GM03348 (cell line): Measurements from ENCODE around the gene MED12L.
"Not testable (repeated sequence)": the region's sequence is repeated elsewhere in the genome, so short reads cannot be mapped to it uniquely, and the experiment has no call there.

Experiments used
- DNase-seq: peaks from one replicate; pipeline ENCODE4 v3.0.0; 2012; ENCODE audit warnings: low spot score

The MED12L gene

DNA sequence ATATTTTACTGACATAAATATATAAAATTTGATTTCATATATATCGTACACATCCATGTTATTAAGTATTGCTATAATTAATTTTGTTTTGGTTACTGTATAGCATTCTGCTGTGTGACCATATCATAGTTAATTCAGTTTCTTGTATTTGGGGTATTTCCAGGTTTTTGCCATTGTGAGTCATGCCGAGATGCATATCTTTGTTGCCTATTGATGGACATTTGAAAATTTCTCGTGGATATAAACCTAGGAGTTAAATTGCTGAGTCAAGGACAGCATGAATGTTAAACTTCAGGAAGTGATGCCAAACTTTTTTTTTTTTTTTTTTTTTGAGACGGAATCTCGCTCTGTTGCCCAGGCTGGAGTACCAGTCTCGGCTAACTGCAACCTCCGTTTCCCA is 151.3 kb downstream of the MED12L start:
- DNase-seq = no peak

DNA sequence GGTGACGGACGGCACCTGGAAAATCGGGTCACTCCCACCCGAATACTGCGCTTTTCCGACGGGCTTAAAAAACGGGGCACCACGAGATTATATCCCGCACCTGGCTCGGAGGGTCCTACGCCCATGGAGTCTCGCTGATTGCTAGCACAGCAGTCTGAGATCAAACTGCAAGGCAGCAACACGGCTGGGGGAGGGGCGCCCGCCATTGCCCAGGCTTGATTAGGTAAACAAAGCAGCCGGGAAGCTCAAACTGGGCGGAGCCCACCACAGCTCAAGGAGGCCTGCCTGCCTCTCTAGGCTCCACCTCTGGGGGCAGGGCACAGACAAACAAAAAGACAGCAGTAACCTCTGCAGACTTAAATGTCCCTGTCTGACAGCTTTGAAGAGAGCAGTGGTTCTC is 156.5 kb downstream of the MED12L start:
- not testable (repeated sequence) for DNase-seq

GRCh38 chr3:151248772-151249337 is 163.4 kb downstream of the MED12L start:
- no peak for DNase-seq

DNA sequence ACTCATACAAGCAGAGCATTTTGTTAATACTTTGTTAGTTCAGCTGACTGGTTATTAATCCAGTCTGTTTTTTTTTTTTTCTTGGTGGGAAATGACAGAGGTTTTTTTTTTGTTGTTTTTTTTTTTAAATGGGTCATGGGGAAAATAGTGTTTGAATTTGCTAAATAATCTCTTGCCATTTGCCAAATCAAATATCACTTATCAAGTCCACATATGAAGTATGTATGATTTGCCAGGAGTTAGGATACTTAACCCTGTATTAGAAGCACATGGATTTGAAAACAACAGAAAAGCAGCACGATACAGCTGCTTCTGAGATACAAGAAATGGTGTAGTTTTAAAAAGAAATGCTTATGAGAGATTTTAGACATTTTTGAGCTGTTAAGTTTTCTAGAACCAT is 171.3 kb downstream of the MED12L start:
- no peak for DNase-seq

DNA sequence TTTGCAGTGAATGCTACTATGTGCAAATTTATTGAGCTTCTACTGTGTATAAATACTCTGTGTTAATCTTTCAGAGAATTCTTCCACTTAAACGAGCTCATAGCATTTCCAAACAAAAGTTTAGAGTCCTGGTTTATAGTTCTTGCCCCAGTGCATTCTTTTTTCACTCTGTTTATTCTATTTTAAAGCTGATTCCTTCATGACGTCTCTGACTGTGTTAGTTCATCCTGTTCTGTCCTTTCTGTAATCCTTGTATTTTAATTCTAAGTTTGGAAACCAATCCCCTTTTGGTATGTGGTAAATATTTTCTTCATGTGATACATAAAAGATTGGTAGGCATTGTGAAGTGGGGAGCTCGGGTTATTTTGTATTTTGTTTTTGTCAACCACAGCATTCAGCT is 174.2 kb downstream of the MED12L start:
- no peak for DNase-seq

DNA sequence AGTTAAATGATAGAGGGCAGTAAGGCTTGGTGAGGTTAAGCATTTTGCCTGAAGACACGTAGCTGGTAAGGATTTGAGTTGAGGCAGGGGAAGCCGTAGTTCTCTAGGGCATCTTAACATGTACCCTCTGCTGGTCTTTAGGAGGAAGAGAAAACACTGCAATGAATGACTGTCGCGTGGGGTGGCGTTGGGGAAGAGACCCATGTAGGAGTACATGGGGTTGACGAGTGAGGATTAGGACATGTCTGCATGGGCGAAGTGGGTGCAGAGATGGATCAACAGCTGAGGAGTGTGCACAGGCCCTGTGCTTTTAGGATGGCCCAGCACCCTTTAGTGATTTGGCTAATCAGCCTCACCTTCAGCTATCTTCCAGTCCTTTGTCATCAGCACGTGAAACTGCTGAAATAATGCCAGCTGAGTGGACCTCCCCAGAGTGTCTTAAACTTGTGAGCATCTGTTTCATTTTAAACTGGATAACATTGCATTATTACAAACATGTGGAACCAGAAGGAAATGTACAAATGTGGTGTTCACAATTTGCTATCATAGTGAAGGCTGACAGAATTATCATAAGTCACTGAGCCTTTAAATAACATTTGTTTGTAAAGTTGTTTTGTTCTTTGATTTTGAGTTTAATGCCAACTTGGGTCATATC is 177.5 kb downstream of the MED12L start:
- peak; percentile 36 for DNase-seq

- DNase-seq = no peak
Observed at GRCh38 chr3:151264605-151265004, 179.1 kb downstream of the MED12L start.

DNA sequence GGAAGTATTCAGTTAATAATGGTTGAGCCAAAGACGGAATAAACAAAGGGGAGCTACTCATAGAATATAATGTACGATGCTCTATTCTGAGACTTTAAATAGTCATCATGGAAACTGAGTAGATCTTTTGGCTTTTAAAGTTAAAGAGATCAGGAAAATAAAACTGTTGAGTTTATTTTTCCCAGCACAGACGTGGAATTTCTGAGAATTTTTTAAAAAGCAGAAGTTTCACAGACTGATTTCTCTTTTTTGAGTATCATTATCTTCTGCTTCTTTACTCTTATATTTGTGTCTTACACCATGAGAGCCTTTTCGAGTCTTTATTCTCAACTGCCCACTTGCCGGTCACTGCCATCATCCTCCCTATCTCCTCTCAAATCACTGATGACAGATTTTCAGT is 179.7 kb downstream of the MED12L start:
- no peak for DNase-seq

DNA sequence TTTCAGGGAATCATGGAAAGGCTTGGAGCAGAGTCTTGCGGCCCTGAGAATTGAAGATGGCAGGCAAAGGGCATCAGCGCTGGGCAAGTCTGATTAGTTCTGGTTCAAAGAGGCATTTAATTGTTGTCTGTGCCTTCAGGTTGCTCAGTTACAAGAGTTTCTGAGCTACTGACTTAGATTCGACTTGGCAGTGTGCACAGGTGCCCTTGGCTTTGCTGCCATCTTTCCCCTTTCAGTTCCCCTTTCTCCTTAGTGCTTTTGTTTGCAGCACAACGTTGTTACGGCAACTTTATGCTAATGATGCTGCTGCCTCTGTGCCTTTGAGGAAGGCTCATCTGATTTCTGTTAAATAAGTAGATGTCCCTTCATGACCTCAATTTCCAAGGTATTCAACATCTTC is 180.4 kb downstream of the MED12L start:
- DNase-seq = no peak

- DNase-seq = no peak
Observed at GRCh38 chr3:151267066-151267465, 181.6 kb downstream of the MED12L start.

DNA sequence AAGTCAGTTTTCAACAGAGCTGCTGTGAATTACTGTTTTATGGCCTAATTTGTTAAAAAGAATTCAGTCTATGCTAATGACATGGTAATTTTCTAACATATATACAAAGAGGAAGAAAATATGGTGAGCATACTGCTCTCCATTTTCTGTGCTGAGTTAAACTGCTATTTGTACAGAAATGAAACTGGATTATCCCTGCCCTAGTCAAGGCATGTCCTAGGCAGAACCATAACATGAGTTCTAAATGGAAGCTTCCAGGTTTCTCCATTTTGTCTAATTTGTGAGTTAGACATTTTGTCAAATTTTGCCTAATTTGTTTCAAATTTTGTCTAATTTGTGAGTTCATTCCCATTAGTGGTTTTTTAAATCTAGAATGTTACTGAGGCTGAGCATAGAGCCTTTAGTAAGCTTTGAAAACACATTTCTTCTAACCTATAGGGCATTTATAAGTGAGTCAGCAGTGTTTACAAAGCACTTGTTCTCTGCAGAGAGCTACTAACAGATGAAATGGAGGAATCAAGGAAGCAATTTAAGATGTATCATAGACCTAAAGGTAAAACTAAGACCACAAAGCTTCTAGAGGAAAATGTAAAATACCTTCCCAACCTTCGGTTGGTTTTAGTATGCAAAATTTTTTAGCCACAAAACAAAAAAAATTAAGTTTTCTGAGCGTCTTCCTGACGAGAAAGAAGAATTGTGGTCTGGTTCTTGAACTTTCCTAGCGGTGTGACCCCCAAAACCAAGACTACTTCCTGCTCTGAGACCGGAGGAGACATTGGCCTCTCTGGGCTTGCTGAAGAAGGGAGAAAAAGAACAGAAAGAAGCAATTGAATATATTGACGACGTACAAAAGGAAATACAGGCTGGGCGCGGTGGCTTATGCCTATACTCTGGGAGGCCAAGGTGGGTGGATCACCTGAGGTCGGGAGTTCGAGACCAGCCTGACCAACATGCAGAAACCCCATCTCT is 183.1 kb downstream of the MED12L start:
- no peak for DNase-seq

DNA sequence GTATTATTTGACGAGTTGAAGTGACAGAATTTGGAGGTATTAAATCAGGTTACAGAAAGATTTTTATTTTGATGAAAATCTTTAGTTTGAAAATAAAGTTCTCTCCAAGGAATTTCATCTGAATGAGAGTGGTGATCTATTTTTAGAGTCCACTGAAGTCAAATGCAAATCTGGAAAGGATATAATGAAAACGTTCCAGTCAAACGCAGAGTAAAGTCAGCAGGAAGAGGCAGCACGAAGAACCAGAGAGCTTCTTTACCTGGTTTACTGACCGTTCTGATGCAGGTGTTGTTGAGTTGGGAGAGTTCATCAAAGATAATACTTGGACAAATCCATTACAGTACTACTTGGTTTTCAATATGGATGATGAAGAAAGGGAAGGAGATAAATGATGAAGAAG is 184.2 kb downstream of the MED12L start:
- DNase-seq = no peak

GRCh38 chr3:151275091-151275490 is 189.6 kb downstream of the MED12L start:
- no peak for DNase-seq

DNA sequence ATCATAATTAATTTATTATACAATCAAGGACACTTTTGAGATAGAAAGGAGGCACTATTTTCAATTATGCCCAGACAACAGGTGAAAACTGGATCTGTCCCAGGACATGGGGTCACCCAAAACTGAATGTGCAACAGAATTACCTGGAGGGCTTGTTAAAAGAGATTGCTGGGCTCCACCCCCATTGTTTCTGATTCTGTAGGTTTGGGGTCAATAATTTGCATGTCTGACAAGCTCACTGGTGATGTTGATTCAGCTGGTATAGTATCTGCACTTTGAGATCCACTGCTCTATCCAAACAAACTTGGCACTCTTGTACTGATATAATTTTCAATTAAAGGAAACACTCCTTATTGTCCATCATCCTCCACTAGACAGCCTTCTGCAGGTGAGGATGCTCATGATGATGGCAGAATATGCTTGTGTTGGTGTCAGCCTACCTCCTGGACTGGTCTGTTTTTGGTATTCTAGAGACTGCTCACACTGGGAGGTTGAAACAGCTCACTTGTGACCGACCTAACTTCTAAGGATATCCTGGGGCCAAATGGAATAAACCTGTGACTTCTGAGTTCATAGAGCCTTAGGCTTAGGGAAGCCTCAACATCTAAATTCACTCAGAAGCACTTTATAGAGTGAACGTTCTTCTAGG is 190.7 kb downstream of the MED12L start:
- no peak for DNase-seq

- DNase-seq = no peak
Observed at GRCh38 chr3:151276687-151277042, 191.2 kb downstream of the MED12L start.

GRCh38 chr3:151278230-151278629 is 192.8 kb downstream of the MED12L start, which contains the start of gene P2RY14:
TSS of gene P2RY14 (minus strand) at chr3:151278542. CDS start at chr3:151214316, 64,226 bp downstream.
- DNase-seq = no peak

- peak; percentile 39 for DNase-seq
Observed at GRCh38 chr3:151281671-151282324, 196.3 kb downstream of the MED12L start.

DNA sequence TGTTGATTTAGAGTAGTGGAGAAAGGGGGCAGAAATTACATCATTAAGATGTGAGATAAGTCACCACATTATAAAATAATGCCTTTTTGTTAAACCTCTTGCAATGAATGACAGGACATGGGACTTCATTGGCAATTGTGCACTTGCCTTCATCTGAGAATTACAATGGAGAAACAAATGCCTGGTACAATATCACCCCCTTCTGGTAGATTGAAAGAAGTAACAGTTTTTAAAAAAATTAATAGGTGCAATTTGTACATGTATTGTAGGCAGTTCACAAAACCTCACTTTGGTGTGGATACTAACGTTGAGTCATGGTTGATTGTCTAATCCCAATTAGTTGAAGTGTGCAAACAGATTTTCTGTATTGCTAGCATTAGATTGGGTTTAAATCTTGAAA is 197.5 kb downstream of the MED12L start:
- peak; percentile 62 for DNase-seq

DNA sequence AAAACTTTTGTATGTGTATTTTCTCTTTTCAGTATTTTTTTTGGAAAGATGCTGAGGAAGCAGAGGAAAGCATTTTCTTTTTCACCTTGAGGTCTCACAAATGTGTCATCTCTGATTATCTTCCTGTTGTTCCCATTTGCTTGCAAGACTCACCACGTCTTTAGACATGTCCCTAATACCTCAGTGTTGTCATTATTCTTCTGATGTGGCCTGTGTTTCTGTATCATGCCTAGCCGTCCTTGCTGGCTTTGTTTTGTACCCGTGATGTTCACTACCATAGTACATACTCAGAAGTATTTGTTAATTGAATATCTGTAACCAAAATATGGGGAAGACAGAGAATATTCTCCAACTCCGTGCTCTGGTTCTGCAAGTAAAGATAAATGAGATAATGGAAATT is 197.9 kb downstream of the MED12L start:
- no peak for DNase-seq

- no peak for DNase-seq
Observed at GRCh38 chr3:151283907-151284461, 198.5 kb downstream of the MED12L start.

GRCh38 chr3:151285940-151286339 is 200.5 kb downstream of the MED12L start:
- DNase-seq = no peak

DNA sequence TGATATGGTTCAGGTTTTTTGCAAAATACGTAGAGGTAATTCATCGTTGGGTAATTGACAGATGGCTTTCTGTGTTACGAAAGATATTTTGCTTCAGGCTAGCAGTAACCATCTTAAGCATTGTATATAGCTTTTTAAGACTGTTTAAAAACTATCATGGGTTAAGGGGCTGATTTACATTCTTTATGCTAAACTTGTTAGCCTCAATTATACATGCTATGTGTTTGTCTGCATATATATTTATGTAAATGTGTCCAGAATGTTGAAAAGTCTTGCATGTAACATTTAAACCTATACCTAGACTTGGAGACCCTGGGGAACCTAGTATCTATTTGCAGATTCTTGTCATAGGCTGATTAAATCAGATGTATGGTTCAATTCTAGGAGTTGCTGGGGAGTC is 204.0 kb downstream of the MED12L start:
- DNase-seq = no peak
